ENCODE measurements around the gene PTPRD. TPM values are rescaled to one million over a fixed set of nuclear protein-coding genes. Genes with fewer than 3 reads are reported as not detected.
A peak's percentile ranks its signal among the peaks of the same experiment; 100 is the strongest.

Gene PTPRD
- total and polyA plus RNA-seq, 2 donors from 2014 or later = 6.4 to 78.9 TPM

GRCh38 chr9:8492024-8492423 lies 2120.8 kb downstream of the PTPRD start:
- Histone ChIP-seq H3K9me3 (ENCODE audit: control insufficient read depth in 2 of 3, insufficient read depth in 1 of 3, low read length in 3 of 3) (no peaks in the 10 kb centered on the region), H3K36me3 (ENCODE audit: control insufficient read depth in 2 of 3, insufficient read depth in 3 of 3, low read length in 3 of 3) (no peaks in the 10 kb centered on the region), H3K9ac (ENCODE audit: low read length in 3 of 3) (no peak overlapping the region), H3K27me3 (ENCODE audit: control insufficient read depth, insufficient read depth, low read length) (no peaks in the 10 kb centered on the region), H3K4me3 (ENCODE audit: low read length in 3 of 3) (no peak overlapping the region), H3K4me1 (ENCODE audit: control insufficient read depth in 2 of 3, insufficient read depth in 2 of 3, low read depth in 1 of 3, low read length in 3 of 3) (no peaks in the 10 kb centered on the region), H3K27ac (ENCODE audit: low read depth in 2 of 2, low read length in 2 of 2) (no peak overlapping the region)
- FAIRE-seq (no peak), DNase-seq (no peak)
- TF ChIP-seq CTCF (IDR thresholded peaks at IDR 0.05; ENCODE audit: borderline replicate concordance, extremely low read depth, insufficient read depth) = no peak
- intact Hi-C loops (cut with DNase I) = no loop called here

GRCh38 chr9:8491563-8491962 lies 2121.2 kb downstream of the PTPRD start:
- H3K4me3 ChIP-seq (ENCODE audit: low read length in 3 of 3) = no peak overlapping the region
- intact Hi-C loops (cut with DNase I) = no loop called here
- H3K36me3 ChIP-seq (ENCODE audit: control insufficient read depth in 2 of 3, insufficient read depth in 3 of 3, low read length in 3 of 3) = no peaks in the 10 kb centered on the region
- no peak overlapping the region for H3K27ac ChIP-seq (ENCODE audit: low read depth in 2 of 2, low read length in 2 of 2)
- FAIRE-seq (no peak), DNase-seq (no peak)
- no peaks in the 10 kb centered on the region for H3K27me3 ChIP-seq (ENCODE audit: control insufficient read depth, insufficient read depth, low read length)
- no peak for TF ChIP-seq CTCF (IDR thresholded peaks at IDR 0.05; ENCODE audit: borderline replicate concordance, extremely low read depth, insufficient read depth)
- no peaks in the 10 kb centered on the region for H3K9me3 ChIP-seq (ENCODE audit: control insufficient read depth in 2 of 3, insufficient read depth in 1 of 3, low read length in 3 of 3)
- no peak overlapping the region for H3K9ac ChIP-seq (ENCODE audit: low read length in 3 of 3)
- no peaks in the 10 kb centered on the region for H3K4me1 ChIP-seq (ENCODE audit: control insufficient read depth in 2 of 3, insufficient read depth in 2 of 3, low read depth in 1 of 3, low read length in 3 of 3)

- Histone ChIP-seq H3K9me3 (ENCODE audit: control insufficient read depth in 2 of 3, insufficient read depth in 1 of 3, low read length in 3 of 3) (no peaks in the 10 kb centered on the region), H3K4me3 (ENCODE audit: low read length in 3 of 3) (no peak overlapping the region), H3K9ac (ENCODE audit: low read length in 3 of 3) (no peak overlapping the region), H3K36me3 (ENCODE audit: control insufficient read depth in 2 of 3, insufficient read depth in 3 of 3, low read length in 3 of 3) (peaks cover 0 to 10% (median 4%) of the 10 kb centered on the region in 3 donors), H3K27me3 (ENCODE audit: control insufficient read depth, insufficient read depth, low read length) (no peaks in the 10 kb centered on the region), H3K4me1 (ENCODE audit: control insufficient read depth in 2 of 3, insufficient read depth in 2 of 3, low read depth in 1 of 3, low read length in 3 of 3) (no peaks in the 10 kb centered on the region), H3K27ac (ENCODE audit: low read depth in 2 of 2, low read length in 2 of 2) (no peak overlapping the region)
- FAIRE-seq (no peak), DNase-seq (peak in 2 of 5 donors; percentile 43 to 47)
- no peak for TF ChIP-seq CTCF (IDR thresholded peaks at IDR 0.05; ENCODE audit: borderline replicate concordance, extremely low read depth, insufficient read depth)
- intact Hi-C loops (cut with DNase I) = no loop called here
Observed at GRCh38 chr9:8489835-8490234, 2123.0 kb downstream of the PTPRD start.

GRCh38 chr9:8486095-8486494 lies 2126.7 kb downstream of the PTPRD start:
- intact Hi-C loops (cut with DNase I) = no loop called here
- FAIRE-seq = no peak

More at GRCh38 chr9:8486095-8486494, 2126.7 kb downstream of the PTPRD start:
- no peaks in the 10 kb centered on the region for H3K9me3 ChIP-seq (ENCODE audit: control insufficient read depth in 2 of 3, insufficient read depth in 1 of 3, low read length in 3 of 3)
- H3K27ac ChIP-seq (ENCODE audit: low read depth in 2 of 2, low read length in 2 of 2) = no peak overlapping the region
- H3K9ac ChIP-seq (ENCODE audit: low read length in 3 of 3) = no peak overlapping the region
- peak in 2 of 5 donors; percentile 17 to 49 for DNase-seq
- no peak overlapping the region for H3K4me3 ChIP-seq (ENCODE audit: low read length in 3 of 3)
- peak; percentile 30 for TF ChIP-seq CTCF (IDR thresholded peaks at IDR 0.05; ENCODE audit: borderline replicate concordance, extremely low read depth, insufficient read depth)
- H3K36me3 ChIP-seq (ENCODE audit: control insufficient read depth in 2 of 3, insufficient read depth in 3 of 3, low read length in 3 of 3) = peaks cover 2 to 12% (median 4%) of the 10 kb centered on the region in 3 donors
- H3K27me3 ChIP-seq (ENCODE audit: control insufficient read depth, insufficient read depth, low read length) = no peaks in the 10 kb centered on the region
- no peaks in the 10 kb centered on the region for H3K4me1 ChIP-seq (ENCODE audit: control insufficient read depth in 2 of 3, insufficient read depth in 2 of 3, low read depth in 1 of 3, low read length in 3 of 3)

Measured in kidney (tissue), 14 donors.